T-helper 1 cell treated with Interleukin-12 subunit alpha and Interleukin-12 subunit beta and Interleukin-4 antibody, amounts not matched to agents 30 μg/mL and 1 μg/mL, for 36 hours (primary cell): ENCODE results near the gene ECE2.
"Not testable (repeated sequence)": the region's sequence is repeated elsewhere in the genome, so short reads cannot be mapped to it uniquely, and the experiment has no call there.

Experiments used
- H3K27ac Mint-ChIP-seq: one replicate; pipeline ENCODE4 v1.8.0; 2021; ENCODE audit warnings: mild to moderate bottlenecking, mixed read lengths
- H3K27me3 Mint-ChIP-seq: one replicate; pipeline ENCODE4 v1.8.0; 2021; ENCODE audit warnings: low read depth, mixed read lengths
- H3K36me3 Mint-ChIP-seq: one replicate; pipeline ENCODE4 v1.8.0; 2021; ENCODE audit warnings: low read depth, mixed read lengths
- H3K4me1 Mint-ChIP-seq: one replicate; pipeline ENCODE4 v1.8.0; 2021; ENCODE audit warnings: low read depth, mixed read lengths
- H3K4me3 Mint-ChIP-seq: one replicate; pipeline ENCODE4 v1.8.0; 2021; ENCODE audit warnings: mild to moderate bottlenecking, moderate library complexity, mixed read lengths
- H3K9me3 Mint-ChIP-seq: one replicate; pipeline ENCODE4 v1.8.0; 2021; ENCODE audit warnings: mixed read lengths

Gene ECE2

DNA sequence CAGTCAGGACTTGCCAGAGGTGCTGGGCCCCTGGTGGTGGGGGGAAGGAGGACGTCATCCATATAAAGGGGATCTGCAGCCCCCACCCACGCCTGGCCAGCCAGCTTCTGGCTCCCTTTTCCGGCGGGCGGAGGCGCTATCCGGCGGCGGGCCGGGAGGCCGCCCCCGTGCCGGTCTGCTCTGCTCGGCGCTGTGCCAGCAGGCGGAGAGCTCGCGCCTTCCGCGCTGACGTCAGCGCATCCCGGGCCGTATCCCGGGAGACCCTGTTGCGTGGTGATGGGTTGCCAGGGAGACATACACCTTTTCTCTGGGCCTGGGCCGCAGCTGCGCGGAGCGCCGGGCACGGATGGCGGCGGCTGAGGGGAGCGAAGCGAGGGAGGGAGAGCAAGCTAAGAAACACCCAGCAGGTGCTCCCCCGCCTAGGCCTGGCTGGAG, 62.7 kb downstream of the ECE2 start:
- Mint-ChIP-seq H3K27me3 (peaks cover 6% of the 10 kb centered on the region), H3K9me3 (no peaks in the 10 kb centered on the region)

DNA sequence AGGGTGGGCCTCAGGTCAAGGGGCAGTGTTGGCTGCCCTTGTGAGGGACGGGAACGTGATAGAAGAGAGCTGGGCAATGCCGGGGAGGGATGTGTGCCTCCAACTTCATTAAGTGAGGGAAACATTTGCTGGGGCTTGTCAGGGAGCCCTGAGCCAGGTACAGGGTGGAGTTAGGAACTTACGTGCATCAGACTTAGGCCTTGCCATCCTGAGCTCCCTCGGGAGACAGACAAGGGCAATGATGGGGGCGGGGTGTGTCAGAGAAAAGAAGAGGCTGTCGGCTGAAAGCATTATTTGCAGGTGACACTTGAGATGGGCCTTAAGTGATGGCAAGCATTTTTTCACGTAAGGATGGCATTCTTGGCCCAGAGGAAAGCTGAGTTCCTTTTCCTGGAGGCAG, 63.2 kb downstream of the ECE2 start:
- Mint-ChIP-seq H3K4me1 (peaks cover 29% of the 10 kb centered on the region), H3K36me3 (peaks cover 18% of the 10 kb centered on the region), H3K9me3 (no peaks in the 10 kb centered on the region), H3K27me3 (peaks cover 6% of the 10 kb centered on the region), H3K4me3 (no peak overlapping the region), H3K27ac (no peak overlapping the region)

More for the DNA sequence above, 62.7 kb downstream of the ECE2 start:
- H3K36me3 Mint-ChIP-seq: peaks cover 22% of the 10 kb centered on the region
- H3K4me1 Mint-ChIP-seq: peaks cover 33% of the 10 kb centered on the region
- no peak overlapping the region for H3K4me3 Mint-ChIP-seq
- no peak overlapping the region for H3K27ac Mint-ChIP-seq

GRCh38 chr3:184339451-184340135, 63.8 kb downstream of the ECE2 start:
- not testable (repeated sequence) for H3K9me3 Mint-ChIP-seq, H3K27me3 Mint-ChIP-seq, H3K27ac Mint-ChIP-seq, H3K4me3 Mint-ChIP-seq
- H3K36me3 Mint-ChIP-seq: peaks cover 12% of the 10 kb centered on the region
- H3K4me1 Mint-ChIP-seq: peaks cover 23% of the 10 kb centered on the region

- Mint-ChIP-seq H3K4me3 (no peak overlapping the region), H3K36me3 (peaks cover 5% of the 10 kb centered on the region), H3K27me3 (peaks cover 6% of the 10 kb centered on the region), H3K4me1 (peaks cover 16% of the 10 kb centered on the region), H3K27ac (no peak overlapping the region), H3K9me3 (no peaks in the 10 kb centered on the region)
Measured at GRCh38 chr3:184341925-184342324, 66.1 kb downstream of the ECE2 start.
